Measurements from ENCODE around the gene ZNRF1. TPM values are rescaled to one million over a fixed set of nuclear protein-coding genes. Genes with fewer than 3 reads are reported as not detected.

ZNRF1 gene
- polyA plus RNA-seq, 1 donor: 14.0 TPM

DNA sequence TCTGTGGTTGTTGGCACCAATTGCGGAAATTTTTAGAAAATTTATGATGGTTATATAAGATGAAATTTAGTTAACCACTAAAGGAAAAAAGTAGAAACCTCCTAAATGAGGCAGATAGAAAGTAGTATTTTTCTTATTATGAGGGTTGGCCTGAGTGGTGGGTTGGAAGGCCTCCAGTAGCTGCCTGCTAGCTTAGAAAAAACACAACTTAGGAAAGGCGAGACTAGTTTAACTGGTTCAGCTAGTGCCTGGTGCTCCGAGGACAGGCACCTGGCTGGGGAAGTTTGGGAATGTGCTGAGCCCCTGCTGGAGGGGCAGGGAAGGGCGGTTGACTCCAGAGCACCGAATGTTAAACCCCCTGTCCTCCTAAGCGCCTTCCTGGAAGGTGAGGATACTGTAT is 97.8 kb downstream of the ZNRF1 start:
- H3K27me3 ChIP-seq (ENCODE audit: control insufficient read depth, insufficient read depth, low read length): no peaks in the 10 kb centered on the region
- H3K27ac ChIP-seq (ENCODE audit: low read length): no peak overlapping the region
- H3K9me3 ChIP-seq (ENCODE audit: control insufficient read depth, low read depth, low read length): no peaks in the 10 kb centered on the region
- no peak overlapping the region for H3K4me3 ChIP-seq (ENCODE audit: low read length)
- no peak for DNase-seq
- H3K4me1 ChIP-seq (ENCODE audit: control insufficient read depth, insufficient read depth, low read length): peaks cover 8% of the 10 kb centered on the region
- peaks cover 2% of the 10 kb centered on the region for H3K36me3 ChIP-seq (ENCODE audit: control insufficient read depth, insufficient read depth, low read length)
- no CpG with 5 or more reads among the region's 6 CpGs for WGBS (ENCODE audit: insufficient coverage, low lambda C conversion rate)

- no peak overlapping the region for H3K4me3 ChIP-seq (ENCODE audit: low read length)
- no peaks in the 10 kb centered on the region for H3K27me3 ChIP-seq (ENCODE audit: control insufficient read depth, insufficient read depth, low read length)
- no peak for DNase-seq
- no peak overlapping the region for H3K27ac ChIP-seq (ENCODE audit: low read length)
- no CpG with 5 or more reads among the region's 10 CpGs for WGBS (ENCODE audit: insufficient coverage, low lambda C conversion rate)
- H3K36me3 ChIP-seq (ENCODE audit: control insufficient read depth, insufficient read depth, low read length): peaks cover 2% of the 10 kb centered on the region
- H3K9me3 ChIP-seq (ENCODE audit: control insufficient read depth, low read depth, low read length): no peaks in the 10 kb centered on the region
- H3K4me1 ChIP-seq (ENCODE audit: control insufficient read depth, insufficient read depth, low read length): peaks cover 8% of the 10 kb centered on the region
These were observed 98.5 kb downstream of the ZNRF1 start for GRCh38 chr16:75097191-75097761.

GRCh38 chr16:75097941-75098901 is 99.4 kb downstream of the ZNRF1 start:
- no CpG with 5 or more reads among the region's 15 CpGs for WGBS (ENCODE audit: insufficient coverage, low lambda C conversion rate)
- peaks cover 2% of the 10 kb centered on the region for H3K36me3 ChIP-seq (ENCODE audit: control insufficient read depth, insufficient read depth, low read length)
- no peak overlapping the region for H3K4me3 ChIP-seq (ENCODE audit: low read length)
- no peaks in the 10 kb centered on the region for H3K27me3 ChIP-seq (ENCODE audit: control insufficient read depth, insufficient read depth, low read length)
- no peak for DNase-seq
- no peaks in the 10 kb centered on the region for H3K9me3 ChIP-seq (ENCODE audit: control insufficient read depth, low read depth, low read length)
- peaks cover 8% of the 10 kb centered on the region for H3K4me1 ChIP-seq (ENCODE audit: control insufficient read depth, insufficient read depth, low read length)
- no peak overlapping the region for H3K27ac ChIP-seq (ENCODE audit: low read length)

- no peak for DNase-seq
- WGBS (ENCODE audit: insufficient coverage, low lambda C conversion rate): no CpG with 5 or more reads among the region's 8 CpGs
- H3K27me3 ChIP-seq (ENCODE audit: control insufficient read depth, insufficient read depth, low read length): no peaks in the 10 kb centered on the region
- H3K4me3 ChIP-seq (ENCODE audit: low read length): no peak overlapping the region
- no peaks in the 10 kb centered on the region for H3K4me1 ChIP-seq (ENCODE audit: control insufficient read depth, insufficient read depth, low read length)
- no peak overlapping the region for H3K27ac ChIP-seq (ENCODE audit: low read length)
- H3K36me3 ChIP-seq (ENCODE audit: control insufficient read depth, insufficient read depth, low read length): peaks cover 2% of the 10 kb centered on the region
- H3K9me3 ChIP-seq (ENCODE audit: control insufficient read depth, low read depth, low read length): no peaks in the 10 kb centered on the region
These were observed 100.3 kb downstream of the ZNRF1 start for GRCh38 chr16:75099075-75099667.

- H3K9me3 ChIP-seq (ENCODE audit: control insufficient read depth, low read depth, low read length): no peaks in the 10 kb centered on the region
- no peak for DNase-seq
- peaks cover 2% of the 10 kb centered on the region for H3K36me3 ChIP-seq (ENCODE audit: control insufficient read depth, insufficient read depth, low read length)
- no peaks in the 10 kb centered on the region for H3K27me3 ChIP-seq (ENCODE audit: control insufficient read depth, insufficient read depth, low read length)
- H3K27ac ChIP-seq (ENCODE audit: low read length): no peak overlapping the region
- WGBS (ENCODE audit: insufficient coverage, low lambda C conversion rate): no CpG with 5 or more reads among the region's 16 CpGs
- H3K4me1 ChIP-seq (ENCODE audit: control insufficient read depth, insufficient read depth, low read length): no peaks in the 10 kb centered on the region
- H3K4me3 ChIP-seq (ENCODE audit: low read length): no peak overlapping the region
These were observed 101.1 kb downstream of the ZNRF1 start for GRCh38 chr16:75099738-75100602.

DNA sequence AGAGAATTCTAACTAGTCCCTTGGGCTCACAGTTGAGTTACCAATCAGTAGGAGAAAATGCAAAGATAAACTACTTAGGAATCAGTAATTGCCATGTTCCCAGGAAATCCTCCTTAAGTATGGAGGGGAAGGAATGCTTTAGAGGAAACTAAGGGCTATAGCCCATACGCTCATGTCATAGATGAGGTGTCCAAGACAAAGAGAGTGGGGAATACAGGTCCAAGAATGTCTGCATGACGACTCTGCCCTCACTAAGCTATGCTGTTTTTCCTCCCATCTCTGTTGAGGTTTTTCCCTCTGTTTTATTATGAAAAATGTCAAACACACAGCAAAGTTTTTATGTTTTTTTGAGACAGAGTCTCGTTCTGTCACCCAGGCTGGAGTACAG is 101.8 kb downstream of the ZNRF1 start:
- Histone ChIP-seq H3K4me3 (ENCODE audit: low read length) (no peak overlapping the region), H3K4me1 (ENCODE audit: control insufficient read depth, insufficient read depth, low read length) (peaks cover 2% of the 10 kb centered on the region), H3K9me3 (ENCODE audit: control insufficient read depth, low read depth, low read length) (no peaks in the 10 kb centered on the region), H3K27ac (ENCODE audit: low read length) (no peak overlapping the region), H3K36me3 (ENCODE audit: control insufficient read depth, insufficient read depth, low read length) (peaks cover 2% of the 10 kb centered on the region), H3K27me3 (ENCODE audit: control insufficient read depth, insufficient read depth, low read length) (no peaks in the 10 kb centered on the region)
- no CpG with 5 or more reads among the region's 3 CpGs for WGBS (ENCODE audit: insufficient coverage, low lambda C conversion rate)
- no peak for DNase-seq

DNA sequence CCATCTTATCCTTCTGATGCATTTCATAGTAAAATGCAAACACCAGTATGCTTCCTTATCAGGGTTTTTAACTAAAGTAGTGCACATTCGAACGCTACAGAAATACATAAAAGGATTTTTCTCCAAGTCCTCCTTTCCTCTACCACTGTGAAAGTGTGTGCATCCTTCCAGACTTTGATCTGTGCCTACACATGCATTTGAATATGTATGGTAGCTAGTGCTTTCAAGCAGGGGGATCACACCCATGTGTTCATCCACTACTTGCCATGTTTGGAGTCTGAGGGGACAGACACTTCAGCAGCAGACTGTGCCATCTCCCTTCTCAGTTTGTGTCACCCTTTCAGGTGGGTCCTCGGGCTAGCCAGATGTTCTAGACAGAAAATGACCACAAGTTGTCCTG is 102.8 kb downstream of the ZNRF1 start:
- H3K4me1 ChIP-seq (ENCODE audit: control insufficient read depth, insufficient read depth, low read length): peaks cover 2% of the 10 kb centered on the region
- DNase-seq: no peak
- H3K27me3 ChIP-seq (ENCODE audit: control insufficient read depth, insufficient read depth, low read length): no peaks in the 10 kb centered on the region
- peaks cover 4% of the 10 kb centered on the region for H3K36me3 ChIP-seq (ENCODE audit: control insufficient read depth, insufficient read depth, low read length)
- H3K9me3 ChIP-seq (ENCODE audit: control insufficient read depth, low read depth, low read length): no peaks in the 10 kb centered on the region
- H3K27ac ChIP-seq (ENCODE audit: low read length): no peak overlapping the region
- no CpG with 5 or more reads among the region's 3 CpGs for WGBS (ENCODE audit: insufficient coverage, low lambda C conversion rate)
- H3K4me3 ChIP-seq (ENCODE audit: low read length): no peak overlapping the region

DNA sequence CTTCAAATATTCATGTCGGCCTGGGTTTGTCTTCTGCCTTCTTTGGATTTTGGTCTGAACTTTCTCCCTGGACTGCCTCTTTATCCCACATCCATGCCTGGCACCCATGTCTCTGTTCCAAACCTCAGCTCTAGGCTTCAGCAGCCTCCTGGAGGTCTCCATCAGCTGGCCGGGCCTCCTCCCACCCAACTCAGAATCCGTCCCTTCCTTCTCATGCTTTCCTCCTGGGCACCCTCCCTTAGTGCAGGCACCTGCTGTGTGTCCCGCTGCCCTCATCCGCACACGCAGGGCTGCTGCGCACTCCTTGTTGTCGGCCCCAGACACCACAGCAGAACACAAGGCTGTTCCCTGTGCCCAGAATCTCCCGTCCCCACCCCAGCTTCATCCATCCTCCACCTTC is 103.8 kb downstream of the ZNRF1 start:
- H3K27ac ChIP-seq (ENCODE audit: low read length): no peak overlapping the region
- H3K27me3 ChIP-seq (ENCODE audit: control insufficient read depth, insufficient read depth, low read length): no peaks in the 10 kb centered on the region
- WGBS (ENCODE audit: insufficient coverage, low lambda C conversion rate): no CpG with 5 or more reads among the region's 9 CpGs
- H3K36me3 ChIP-seq (ENCODE audit: control insufficient read depth, insufficient read depth, low read length): peaks cover 4% of the 10 kb centered on the region
- H3K4me3 ChIP-seq (ENCODE audit: low read length): no peak overlapping the region
- no peaks in the 10 kb centered on the region for H3K9me3 ChIP-seq (ENCODE audit: control insufficient read depth, low read depth, low read length)
- peaks cover 2% of the 10 kb centered on the region for H3K4me1 ChIP-seq (ENCODE audit: control insufficient read depth, insufficient read depth, low read length)
- DNase-seq: no peak

- no peak overlapping the region for H3K4me3 ChIP-seq (ENCODE audit: low read length)
- 100% methylated on average over 1 of the region's 5 CpGs for WGBS (ENCODE audit: insufficient coverage, low lambda C conversion rate)
- no peak for DNase-seq
- H3K36me3 ChIP-seq (ENCODE audit: control insufficient read depth, insufficient read depth, low read length): peaks cover 2% of the 10 kb centered on the region
- no peak overlapping the region for H3K27ac ChIP-seq (ENCODE audit: low read length)
- no peaks in the 10 kb centered on the region for H3K9me3 ChIP-seq (ENCODE audit: control insufficient read depth, low read depth, low read length)
- H3K27me3 ChIP-seq (ENCODE audit: control insufficient read depth, insufficient read depth, low read length): no peaks in the 10 kb centered on the region
- peaks cover 3% of the 10 kb centered on the region for H3K4me1 ChIP-seq (ENCODE audit: control insufficient read depth, insufficient read depth, low read length)
These were observed 105.2 kb downstream of the ZNRF1 start for GRCh38 chr16:75103994-75104393.

DNA sequence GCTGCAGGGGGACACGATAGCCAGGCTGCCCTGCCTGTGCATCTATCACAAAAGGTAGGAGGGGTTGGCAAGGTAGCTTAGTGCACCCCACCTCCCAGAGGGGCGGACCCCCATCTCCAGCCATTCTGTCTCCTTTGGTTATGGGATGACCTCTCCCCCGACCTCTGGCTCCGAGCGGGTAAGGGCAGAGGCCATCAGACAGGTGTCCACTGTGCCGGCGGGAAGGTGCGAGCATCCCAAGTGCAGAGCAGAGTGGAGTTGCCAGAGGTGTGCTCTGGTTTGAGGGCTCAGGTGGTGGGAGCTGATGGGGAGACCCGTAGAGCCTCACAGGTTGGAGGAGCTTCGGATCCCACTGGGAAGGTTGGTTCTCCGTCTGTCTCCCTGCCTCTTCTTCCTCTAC is 106.0 kb downstream of the ZNRF1 start:
- no peak for DNase-seq
- H3K9me3 ChIP-seq (ENCODE audit: control insufficient read depth, low read depth, low read length): no peaks in the 10 kb centered on the region
- no peak overlapping the region for H3K27ac ChIP-seq (ENCODE audit: low read length)
- peaks cover 2% of the 10 kb centered on the region for H3K36me3 ChIP-seq (ENCODE audit: control insufficient read depth, insufficient read depth, low read length)
- peaks cover 9% of the 10 kb centered on the region for H3K4me1 ChIP-seq (ENCODE audit: control insufficient read depth, insufficient read depth, low read length)
- WGBS (ENCODE audit: insufficient coverage, low lambda C conversion rate): no CpG with 5 or more reads among the region's 11 CpGs
- H3K4me3 ChIP-seq (ENCODE audit: low read length): no peak overlapping the region
- no peaks in the 10 kb centered on the region for H3K27me3 ChIP-seq (ENCODE audit: control insufficient read depth, insufficient read depth, low read length)
